Jurkat, Clone E6-1 (cell line): ENCODE data around the gene SPEG.
A peak's percentile ranks its signal among the peaks of the same experiment; 100 is the strongest.

Experiments used
- DNase-seq: peaks from one replicate; pipeline ENCODE4 v3.0.0-alpha.2; 2011; ENCODE audit warnings: low read depth, low spot score
- H3K4me3 ChIP-seq: 2 replicates; pipeline ENCODE4 v1.5.1; 2011; ENCODE audit warnings: mild to moderate bottlenecking, low read length, control low read depth, moderate library complexity

SPEG gene

GRCh38 chr2:219452361-219453317, 18.0 kb downstream of the SPEG start:
- no peak overlapping the region for H3K4me3 ChIP-seq
- no peak for DNase-seq

GRCh38 chr2:219453671-219454590, 19.3 kb downstream of the SPEG start:
- DNase-seq: no peak
- no peak overlapping the region for H3K4me3 ChIP-seq

- no peak overlapping the region for H3K4me3 ChIP-seq
- DNase-seq: no peak
These were observed 20.9 kb downstream of the SPEG start for GRCh38 chr2:219455581-219455980.

GRCh38 chr2:219457784-219458369, 23.2 kb downstream of the SPEG start:
- no peak for DNase-seq
- no peak overlapping the region for H3K4me3 ChIP-seq

- H3K4me3 ChIP-seq: no peak overlapping the region
- no peak for DNase-seq
These were observed 24.4 kb downstream of the SPEG start for GRCh38 chr2:219458996-219459395.

GRCh38 chr2:219459460-219460311, 25.0 kb downstream of the SPEG start:
- no peak overlapping the region for H3K4me3 ChIP-seq
- DNase-seq: no peak

- H3K4me3 ChIP-seq: no peak overlapping the region
- DNase-seq: no peak
These were observed 25.8 kb downstream of the SPEG start for GRCh38 chr2:219460424-219460926.

- H3K4me3 ChIP-seq: no peak overlapping the region
These were observed 26.4 kb downstream of the SPEG start for GRCh38 chr2:219461047-219461514.

GRCh38 chr2:219461669-219462068, 27.0 kb downstream of the SPEG start:
- no peak overlapping the region for H3K4me3 ChIP-seq
- no peak for DNase-seq

More at GRCh38 chr2:219461047-219461514, 26.4 kb downstream of the SPEG start:
- peak; percentile 73 for DNase-seq

- H3K4me3 ChIP-seq: no peak overlapping the region
- no peak for DNase-seq
These were observed 27.7 kb downstream of the SPEG start for GRCh38 chr2:219462349-219462748.

- DNase-seq: no peak
- no peak overlapping the region for H3K4me3 ChIP-seq
These were observed 29.8 kb downstream of the SPEG start for GRCh38 chr2:219464286-219465032.

GRCh38 chr2:219465659-219466561, 31.3 kb downstream of the SPEG start:
- H3K4me3 ChIP-seq: no peak overlapping the region
- DNase-seq: no peak

- H3K4me3 ChIP-seq: no peak overlapping the region
- DNase-seq: no peak
These were observed 32.4 kb downstream of the SPEG start for GRCh38 chr2:219466816-219467735.

GRCh38 chr2:219467736-219468075, 33.1 kb downstream of the SPEG start:
- no peak overlapping the region for H3K4me3 ChIP-seq
- no peak for DNase-seq

GRCh38 chr2:219468410-219469185, 34.0 kb downstream of the SPEG start:
- H3K4me3 ChIP-seq: no peak overlapping the region
- DNase-seq: no peak
